Caco-2 (cell line): ENCODE data around the gene HOXB8. TPM values are rescaled to one million over a fixed set of nuclear protein-coding genes. Genes with fewer than 3 reads are reported as not detected.

Experiments
- BruUV-seq: library from RNA; stranded (reverse); fragments of 400-500 nt; replicated peaks from 2 replicates; lab custom pipeline; 2021; lab: Mats Ljungman, UMichigan
- CTCF ChIA-PET: fragments of 300-600 bp; sonication (Branson Sonifier 250); formaldehyde crosslinking; loops from one replicate; lab custom pipeline; 2022; ENCODE audit warnings: antibody characterized with exemption; lab: Charles Lee
- POLR2A ChIA-PET: fragments of 300-600 bp; sonication (Branson Sonifier 250); formaldehyde crosslinking; loops from one replicate; lab custom pipeline; 2022; ENCODE audit warnings: antibody characterized with exemption; lab: Charles Lee
- DNase-seq, 2 experiments: peaks; one replicate each; pipeline versions ENCODE4 v3.0.0 to v3.0.0-alpha.2; 2020 to 2022
- H3K27me3 ChIP-seq: replicated peaks from 2 replicates; pipeline ENCODE4 v1.6.0; 2011; ENCODE audit warnings: low read length; ENCODE audit not compliant: control insufficient read depth, insufficient read depth
- H3K36me3 ChIP-seq: 2 replicates; pipeline ENCODE4 v1.5.1; 2011; ENCODE audit warnings: low read length; ENCODE audit not compliant: control insufficient read depth, insufficient read depth
- H3K4me1 ChIP-seq: fragments of 250-450 bp; sonication (Bioruptor Pico); 2 replicates; pipeline ENCODE4 v1.5.1; 2020; ENCODE audit warnings: mild to moderate bottlenecking
- H3K4me3 ChIP-seq: 2 replicates; pipeline ENCODE4 v1.5.1; 2011; ENCODE audit warnings: low read depth, mild to moderate bottlenecking, control low read depth, low read length
- H3K9me3 ChIP-seq: fragments of 250-450 bp; sonication (Bioruptor Pico); 2 replicates; pipeline ENCODE4 v1.5.1; 2020; ENCODE audit warnings: mild to moderate bottlenecking, moderate library complexity
- H3K27ac Mint-ChIP-seq: one replicate; pipeline ENCODE4 v1.8.0; 2022; ENCODE audit warnings: mixed read lengths; ENCODE audit not compliant: unreplicated experiment
- H3K27me3 Mint-ChIP-seq: one replicate; pipeline ENCODE4 v1.8.0; 2022; ENCODE audit warnings: mixed read lengths; ENCODE audit not compliant: insufficient read depth, unreplicated experiment
- H3K36me3 Mint-ChIP-seq: one replicate; pipeline ENCODE4 v1.8.0; 2022; ENCODE audit warnings: mild to moderate bottlenecking, mixed read lengths; ENCODE audit not compliant: insufficient read depth, unreplicated experiment
- H3K4me1 Mint-ChIP-seq: one replicate; pipeline ENCODE4 v1.8.0; 2022; ENCODE audit warnings: low read depth, mixed read lengths; ENCODE audit not compliant: unreplicated experiment
- H3K4me3 Mint-ChIP-seq: one replicate; pipeline ENCODE4 v1.8.0; 2022; ENCODE audit warnings: mild to moderate bottlenecking, moderate library complexity, mixed read lengths; ENCODE audit not compliant: unreplicated experiment
- H3K9me3 Mint-ChIP-seq: one replicate; pipeline ENCODE4 v1.8.0; 2022; ENCODE audit warnings: mixed read lengths; ENCODE audit not compliant: unreplicated experiment
- intact Hi-C: fragments of 100-400 bp; cut with micrococcal nuclease; formaldehyde crosslinking; loops from one replicate; pipeline ENCODE4 v1.10.0; 2022; ENCODE audit not compliant: unreplicated experiment
- total RNA-seq: library from RNA; stranded (reverse); gene quantifications from 2 replicates; pipeline ENCODE4 v1.2.3, GENCODE V29; 2022
- TF ChIP-seq, protein P1 (sequence below), 2 experiments: fragments of 200-600 bp in 1 of 2; IDR thresholded peaks; 1 replicate in 1 of 2; 2 replicates in 1 of 2; pipeline versions ENCODE4 v1.5.1 to v1.8.0; 2011 to 2022; ENCODE audit warnings: antibody characterized with exemption in 1 of 2, control low read depth in 1 of 2, inconsistent platforms in 1 of 2, low read depth in 1 of 2, low read length in 1 of 2, mild to moderate bottlenecking in 1 of 2, moderate library complexity in 1 of 2; ENCODE audit not compliant: insufficient read depth in 1 of 2, severe bottlenecking in 1 of 2, unreplicated experiment in 1 of 2

HOXB8 gene
- total RNA-seq, 1 experiment from 2014 or later = 1.2 TPM

DNA sequence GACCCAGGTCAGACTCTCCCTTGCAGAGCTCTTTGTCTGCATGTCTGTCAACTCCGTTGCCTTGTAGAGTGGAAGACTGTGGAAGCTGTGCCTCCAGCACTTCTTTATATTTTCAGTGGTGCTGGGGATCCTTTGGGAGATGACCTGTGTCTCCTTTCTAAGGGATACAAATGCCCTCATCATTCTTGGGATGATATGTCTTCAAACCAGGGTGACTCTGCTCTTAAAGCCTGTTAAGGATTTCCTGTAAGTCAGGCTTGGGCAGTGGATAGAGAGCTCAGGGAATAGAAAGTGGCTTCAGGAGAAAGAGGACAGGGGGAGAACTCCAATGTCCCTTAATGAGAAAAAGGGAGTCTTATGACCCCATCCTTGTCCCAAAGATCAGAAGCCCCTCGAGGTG is 26.6 kb downstream of the HOXB8 start:
- TF ChIP-seq, protein P1, sequence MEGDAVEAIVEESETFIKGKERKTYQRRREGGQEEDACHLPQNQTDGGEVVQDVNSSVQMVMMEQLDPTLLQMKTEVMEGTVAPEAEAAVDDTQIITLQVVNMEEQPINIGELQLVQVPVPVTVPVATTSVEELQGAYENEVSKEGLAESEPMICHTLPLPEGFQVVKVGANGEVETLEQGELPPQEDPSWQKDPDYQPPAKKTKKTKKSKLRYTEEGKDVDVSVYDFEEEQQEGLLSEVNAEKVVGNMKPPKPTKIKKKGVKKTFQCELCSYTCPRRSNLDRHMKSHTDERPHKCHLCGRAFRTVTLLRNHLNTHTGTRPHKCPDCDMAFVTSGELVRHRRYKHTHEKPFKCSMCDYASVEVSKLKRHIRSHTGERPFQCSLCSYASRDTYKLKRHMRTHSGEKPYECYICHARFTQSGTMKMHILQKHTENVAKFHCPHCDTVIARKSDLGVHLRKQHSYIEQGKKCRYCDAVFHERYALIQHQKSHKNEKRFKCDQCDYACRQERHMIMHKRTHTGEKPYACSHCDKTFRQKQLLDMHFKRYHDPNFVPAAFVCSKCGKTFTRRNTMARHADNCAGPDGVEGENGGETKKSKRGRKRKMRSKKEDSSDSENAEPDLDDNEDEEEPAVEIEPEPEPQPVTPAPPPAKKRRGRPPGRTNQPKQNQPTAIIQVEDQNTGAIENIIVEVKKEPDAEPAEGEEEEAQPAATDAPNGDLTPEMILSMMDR (IDR thresholded peaks at IDR 0.05; ENCODE audit: insufficient read depth in 1 of 2, low read depth in 1 of 2, low read length in 1 of 2, severe bottlenecking in 1 of 2, unreplicated experiment in 1 of 2) = no peak
- H3K27me3 ChIP-seq = peaks cover 12% of the 10 kb centered on the region

GRCh38 chr17:48588074-48588415 is 27.0 kb downstream of the HOXB8 start:
- ChIA-PET POLR2A (no interaction called here), CTCF (interaction anchor here (0.7 to 2.8 kb wide), 8 partner anchors 8 to 252 kb away, joined by 3 to 13 read pairs (median 4); no protein-coding TSS in a partner anchor)
- H3K36me3 Mint-ChIP-seq = no peaks in the 10 kb centered on the region
- TF ChIP-seq, protein P1 (IDR thresholded peaks at IDR 0.05; ENCODE audit: insufficient read depth in 1 of 2, low read depth in 1 of 2, low read length in 1 of 2, severe bottlenecking in 1 of 2, unreplicated experiment in 1 of 2) = no peak
- H3K36me3 ChIP-seq = no peaks in the 10 kb centered on the region
- peaks cover 22% of the 10 kb centered on the region for H3K4me1 Mint-ChIP-seq
- DNase-seq = no peak
- peaks cover 21% of the 10 kb centered on the region for H3K4me1 ChIP-seq
- no peak overlapping the region for H3K27ac Mint-ChIP-seq
- peaks cover 37% of the 10 kb centered on the region for H3K27me3 Mint-ChIP-seq
- H3K9me3 ChIP-seq = no peaks in the 10 kb centered on the region
- peaks cover 12% of the 10 kb centered on the region for H3K27me3 ChIP-seq
- no peak overlapping the region for H3K4me3 Mint-ChIP-seq
- BruUV-seq = no TSS peak
- no peak overlapping the region for H3K4me3 ChIP-seq
- intact Hi-C loops = no loop called here
- no peaks in the 10 kb centered on the region for H3K9me3 Mint-ChIP-seq

More for the DNA sequence above, 26.6 kb downstream of the HOXB8 start:
- H3K36me3 Mint-ChIP-seq = no peaks in the 10 kb centered on the region
- intact Hi-C loops = no loop called here
- peaks cover 22% of the 10 kb centered on the region for H3K4me1 Mint-ChIP-seq
- peak overlapping the region; percentile 2 for H3K4me3 Mint-ChIP-seq
- Histone ChIP-seq H3K4me3 (no peak overlapping the region), H3K4me1 (peaks cover 21% of the 10 kb centered on the region), H3K9me3 (no peaks in the 10 kb centered on the region), H3K36me3 (no peaks in the 10 kb centered on the region)
- H3K27me3 Mint-ChIP-seq = peaks cover 37% of the 10 kb centered on the region
- no TSS peak for BruUV-seq
- no peak overlapping the region for H3K27ac Mint-ChIP-seq
- ChIA-PET CTCF (interaction anchor here (0.9 to 2.8 kb wide), 8 partner anchors 9 to 253 kb away, joined by 3 to 13 read pairs (median 4); no protein-coding TSS in a partner anchor), POLR2A (no interaction called here)
- no peaks in the 10 kb centered on the region for H3K9me3 Mint-ChIP-seq
- DNase-seq = no peak

DNA sequence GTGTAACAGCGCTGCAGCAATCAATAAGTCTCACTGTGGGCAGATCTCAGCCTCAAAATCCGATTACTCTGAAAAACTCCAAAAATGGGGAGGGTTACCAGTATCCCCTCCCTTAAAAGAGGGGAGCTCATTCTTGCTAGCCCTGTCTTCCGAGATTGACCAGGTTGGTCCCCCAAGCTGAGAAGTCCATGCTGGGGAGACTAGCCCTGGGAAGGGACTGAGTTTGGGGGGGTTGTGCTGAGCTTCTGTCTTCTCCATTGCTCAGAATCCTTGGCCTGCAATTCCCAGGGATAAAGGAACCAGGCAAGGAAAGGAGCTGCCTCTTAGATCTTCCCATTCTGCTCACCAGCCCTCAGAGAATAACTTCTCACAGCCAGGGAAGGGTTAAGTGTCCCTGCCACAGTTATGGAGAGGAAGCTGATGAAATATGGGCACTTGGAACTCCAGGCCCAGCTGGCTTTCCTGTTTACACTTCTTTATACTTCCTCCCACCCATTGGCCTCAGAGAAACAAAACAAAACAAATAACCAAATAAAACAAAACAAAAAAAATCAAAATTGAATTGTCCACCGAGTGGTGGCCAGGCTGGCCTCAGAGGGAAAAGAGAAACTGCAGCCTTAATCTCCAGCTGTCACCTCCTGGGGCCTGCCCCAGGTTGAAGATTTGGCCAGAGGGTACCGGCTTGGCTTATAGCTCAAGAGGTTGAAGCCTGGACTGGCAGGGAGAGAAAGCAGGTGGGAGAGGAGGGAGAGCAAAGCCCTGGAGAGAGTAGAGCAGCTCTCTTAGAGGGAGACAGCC is 27.6 kb downstream of the HOXB8 start:
- H3K36me3 Mint-ChIP-seq = no peaks in the 10 kb centered on the region
- H3K4me3 Mint-ChIP-seq = no peak overlapping the region
- ChIA-PET POLR2A (no interaction called here), CTCF (interaction anchor here (0.6 to 2.8 kb wide), 9 partner anchors 9 to 252 kb away, joined by 3 to 13 read pairs (median 3); no protein-coding TSS in a partner anchor)
- TF ChIP-seq, protein P1 (IDR thresholded peaks at IDR 0.05; ENCODE audit: insufficient read depth in 1 of 2, low read depth in 1 of 2, low read length in 1 of 2, severe bottlenecking in 1 of 2, unreplicated experiment in 1 of 2) = no peak
- Histone ChIP-seq H3K4me1 (peaks cover 21% of the 10 kb centered on the region), H3K9me3 (no peaks in the 10 kb centered on the region), H3K36me3 (no peaks in the 10 kb centered on the region), H3K27me3 (peaks cover 12% of the 10 kb centered on the region), H3K4me3 (no peak overlapping the region)
- no peak overlapping the region for H3K27ac Mint-ChIP-seq
- intact Hi-C loops = no loop called here
- no TSS peak for BruUV-seq
- no peak for DNase-seq
- H3K9me3 Mint-ChIP-seq = no peaks in the 10 kb centered on the region
- H3K27me3 Mint-ChIP-seq = peaks cover 37% of the 10 kb centered on the region
- H3K4me1 Mint-ChIP-seq = peaks cover 22% of the 10 kb centered on the region
